GM12878 (cell line): ENCODE measurements around the gene TMEM256.

Experiments used
- CEBPB ChIP-seq, 2 experiments: fragments of 150-350 bp in 1 of 2; IDR thresholded peaks; 2 replicates each; pipeline ENCODE4 v1.6.1; 2012 to 2014; ENCODE audit warnings: low read depth in 2 of 2, low read length in 2 of 2, borderline replicate concordance in 1 of 2, inconsistent platforms in 1 of 2
- CEBPZ ChIP-seq: fragments of 150-350 bp; IDR thresholded peaks from 2 replicates; pipeline ENCODE4 v1.6.1; 2016; ENCODE audit warnings: low read depth, low read length
- EGR1 ChIP-seq, 2 experiments: IDR thresholded peaks; 1 replicate in 1 of 2; 2 replicates in 1 of 2; pipeline ENCODE4 v1.6.1; 2011 to 2012; ENCODE audit warnings: low read depth in 2 of 2, low read length in 2 of 2, borderline replicate concordance in 1 of 2, mild to moderate bottlenecking in 1 of 2, moderate library complexity in 1 of 2

- TF ChIP-seq EGR1 (IDR thresholded peaks at IDR 0.05; ENCODE audit: borderline replicate concordance in 1 of 2, low read depth in 2 of 2, low read length in 2 of 2) (no peak), CEBPZ (no peak), CEBPB (IDR thresholded peaks at IDR 0.05; ENCODE audit: borderline replicate concordance in 1 of 2, low read depth in 2 of 2, low read length in 2 of 2) (no peak)
Measured at GRCh38 chr17:7383371-7383741, 20.5 kb downstream of the TMEM256 start.
